ENCODE results near the gene COQ5.

COQ5 gene

GRCh38 chr12:120528861-120529525, at the start of gene COQ5:
COQ5 (minus strand) TSS chr12:120529158; CDS start chr12:120529141, 17 bp downstream.
- H3K9me3 Mint-ChIP-seq: no peaks in the 10 kb centered on the region
- no peaks in the 10 kb centered on the region for H3K27me3 Mint-ChIP-seq
- peaks cover 22% of the 10 kb centered on the region for H3K4me1 Mint-ChIP-seq (ENCODE audit: low read depth)
- H3K4me3 Mint-ChIP-seq: peak within 1 kb of the TSS; percentile 100
- peak within 1 kb of the TSS; percentile 100 for H3K27ac Mint-ChIP-seq
- peaks cover 9% of the 10 kb centered on the region for H3K36me3 Mint-ChIP-seq (ENCODE audit: low read depth)

GRCh38 chr12:120574106-120574505, 45.1 kb upstream of the COQ5 start:
- Mint-ChIP-seq H3K4me1 (ENCODE audit: low read depth) (peaks cover under 1% of the 10 kb centered on the region), H3K36me3 (ENCODE audit: low read depth) (peaks cover 82% of the 10 kb centered on the region), H3K27me3 (no peaks in the 10 kb centered on the region), H3K27ac (peak overlapping the region; percentile 83), H3K4me3 (no peak overlapping the region), H3K9me3 (no peaks in the 10 kb centered on the region)

- Mint-ChIP-seq H3K27me3 (no peaks in the 10 kb centered on the region), H3K36me3 (ENCODE audit: low read depth) (peaks cover 81% of the 10 kb centered on the region), H3K4me1 (ENCODE audit: low read depth) (no peaks in the 10 kb centered on the region), H3K9me3 (no peaks in the 10 kb centered on the region), H3K4me3 (no peak overlapping the region), H3K27ac (peak overlapping the region; percentile 83)
These were observed 44.6 kb upstream of the COQ5 start for GRCh38 chr12:120573560-120573959.

GRCh38 chr12:120571299-120571698, 42.3 kb upstream of the COQ5 start:
- Mint-ChIP-seq H3K4me3 (no peak overlapping the region), H3K9me3 (no peaks in the 10 kb centered on the region), H3K4me1 (ENCODE audit: low read depth) (no peaks in the 10 kb centered on the region), H3K27ac (no peak overlapping the region), H3K27me3 (no peaks in the 10 kb centered on the region), H3K36me3 (ENCODE audit: low read depth) (peaks cover 78% of the 10 kb centered on the region)

GRCh38 chr12:120563495-120563894, 34.5 kb upstream of the COQ5 start:
- no peaks in the 10 kb centered on the region for H3K27me3 Mint-ChIP-seq
- H3K4me1 Mint-ChIP-seq (ENCODE audit: low read depth): no peaks in the 10 kb centered on the region
- H3K27ac Mint-ChIP-seq: no peak overlapping the region
- no peaks in the 10 kb centered on the region for H3K9me3 Mint-ChIP-seq
- no peak overlapping the region for H3K4me3 Mint-ChIP-seq
- peaks cover 71% of the 10 kb centered on the region for H3K36me3 Mint-ChIP-seq (ENCODE audit: low read depth)

- Mint-ChIP-seq H3K27me3 (no peaks in the 10 kb centered on the region), H3K4me3 (no peak overlapping the region), H3K36me3 (ENCODE audit: low read depth) (peaks cover 72% of the 10 kb centered on the region), H3K27ac (no peak overlapping the region), H3K4me1 (ENCODE audit: low read depth) (no peaks in the 10 kb centered on the region), H3K9me3 (no peaks in the 10 kb centered on the region)
These were observed 33.9 kb upstream of the COQ5 start for GRCh38 chr12:120562906-120563305.

GRCh38 chr12:120557589-120557988, 28.6 kb upstream of the COQ5 start:
- Mint-ChIP-seq H3K36me3 (ENCODE audit: low read depth) (peaks cover 54% of the 10 kb centered on the region), H3K27me3 (no peaks in the 10 kb centered on the region), H3K27ac (no peak overlapping the region), H3K4me1 (ENCODE audit: low read depth) (no peaks in the 10 kb centered on the region), H3K4me3 (no peak overlapping the region), H3K9me3 (no peaks in the 10 kb centered on the region)

- Mint-ChIP-seq H3K9me3 (no peaks in the 10 kb centered on the region), H3K27ac (no peak overlapping the region), H3K27me3 (no peaks in the 10 kb centered on the region), H3K4me3 (no peak overlapping the region), H3K4me1 (ENCODE audit: low read depth) (no peaks in the 10 kb centered on the region), H3K36me3 (ENCODE audit: low read depth) (peaks cover 38% of the 10 kb centered on the region)
These were observed 25.7 kb upstream of the COQ5 start for GRCh38 chr12:120554678-120555077.

- Mint-ChIP-seq H3K9me3 (no peaks in the 10 kb centered on the region), H3K36me3 (ENCODE audit: low read depth) (peaks cover 13% of the 10 kb centered on the region), H3K4me3 (no peak overlapping the region), H3K4me1 (ENCODE audit: low read depth) (peaks cover 13% of the 10 kb centered on the region), H3K27ac (no peak overlapping the region), H3K27me3 (no peaks in the 10 kb centered on the region)
These were observed 17.1 kb upstream of the COQ5 start for GRCh38 chr12:120546050-120546386.

GRCh38 chr12:120544691-120545090, 15.7 kb upstream of the COQ5 start:
- peaks cover 22% of the 10 kb centered on the region for H3K4me1 Mint-ChIP-seq (ENCODE audit: low read depth)
- no peak overlapping the region for H3K4me3 Mint-ChIP-seq
- no peaks in the 10 kb centered on the region for H3K9me3 Mint-ChIP-seq
- H3K27ac Mint-ChIP-seq: no peak overlapping the region
- H3K27me3 Mint-ChIP-seq: no peaks in the 10 kb centered on the region
- H3K36me3 Mint-ChIP-seq (ENCODE audit: low read depth): peaks cover 23% of the 10 kb centered on the region

GRCh38 chr12:120542166-120542565, 13.2 kb upstream of the COQ5 start:
- H3K27me3 Mint-ChIP-seq: no peaks in the 10 kb centered on the region
- no peak overlapping the region for H3K4me3 Mint-ChIP-seq
- peaks cover 48% of the 10 kb centered on the region for H3K4me1 Mint-ChIP-seq (ENCODE audit: low read depth)
- no peaks in the 10 kb centered on the region for H3K9me3 Mint-ChIP-seq
- no peak overlapping the region for H3K27ac Mint-ChIP-seq
- H3K36me3 Mint-ChIP-seq (ENCODE audit: low read depth): peaks cover 35% of the 10 kb centered on the region

GRCh38 chr12:120540445-120540844, 11.5 kb upstream of the COQ5 start:
- peaks cover 49% of the 10 kb centered on the region for H3K36me3 Mint-ChIP-seq (ENCODE audit: low read depth)
- H3K27ac Mint-ChIP-seq: no peak overlapping the region
- H3K4me3 Mint-ChIP-seq: no peak overlapping the region
- H3K4me1 Mint-ChIP-seq (ENCODE audit: low read depth): peaks cover 60% of the 10 kb centered on the region
- H3K9me3 Mint-ChIP-seq: no peaks in the 10 kb centered on the region
- H3K27me3 Mint-ChIP-seq: no peaks in the 10 kb centered on the region

GRCh38 chr12:120539303-120539702, 10.3 kb upstream of the COQ5 start:
- Mint-ChIP-seq H3K27ac (peak overlapping the region; percentile 19), H3K4me1 (ENCODE audit: low read depth) (peaks cover 60% of the 10 kb centered on the region), H3K9me3 (no peaks in the 10 kb centered on the region), H3K27me3 (no peaks in the 10 kb centered on the region), H3K4me3 (peak overlapping the region; percentile 21), H3K36me3 (ENCODE audit: low read depth) (peaks cover 49% of the 10 kb centered on the region)

GRCh38 chr12:120538281-120539156, 9.6 kb upstream of the COQ5 start:
- Mint-ChIP-seq H3K27me3 (no peaks in the 10 kb centered on the region), H3K9me3 (no peaks in the 10 kb centered on the region), H3K4me3 (peak overlapping the region; percentile 91), H3K4me1 (ENCODE audit: low read depth) (peaks cover 60% of the 10 kb centered on the region), H3K36me3 (ENCODE audit: low read depth) (peaks cover 49% of the 10 kb centered on the region), H3K27ac (peak overlapping the region; percentile 46)

- peak overlapping the region; percentile 46 for H3K27ac Mint-ChIP-seq
- peaks cover 59% of the 10 kb centered on the region for H3K4me1 Mint-ChIP-seq (ENCODE audit: low read depth)
- peaks cover 46% of the 10 kb centered on the region for H3K36me3 Mint-ChIP-seq (ENCODE audit: low read depth)
- H3K27me3 Mint-ChIP-seq: no peaks in the 10 kb centered on the region
- H3K4me3 Mint-ChIP-seq: peak overlapping the region; percentile 91
- H3K9me3 Mint-ChIP-seq: no peaks in the 10 kb centered on the region
These were observed 8.9 kb upstream of the COQ5 start for GRCh38 chr12:120537856-120538220.
